ENCODE data around the gene ETV6. TPM values are rescaled to one million over a fixed set of nuclear protein-coding genes. Genes with fewer than 3 reads are reported as not detected.

The ETV6 gene
- total RNA-seq, 1 experiment from 2014 or later: 89.1 TPM

GRCh38 chr12:11927286-11927935 is 277.9 kb downstream of the ETV6 start:
- Mint-ChIP-seq H3K27ac (ENCODE audit: unreplicated experiment) (no peak overlapping the region), H3K9me3 (ENCODE audit: low read depth, unreplicated experiment) (no peaks in the 10 kb centered on the region), H3K36me3 (ENCODE audit: insufficient read depth, unreplicated experiment) (peaks cover 6% of the 10 kb centered on the region), H3K27me3 (ENCODE audit: unreplicated experiment) (no peaks in the 10 kb centered on the region), H3K4me3 (ENCODE audit: low read depth, unreplicated experiment) (no peak overlapping the region), H3K4me1 (ENCODE audit: low read depth, unreplicated experiment) (peaks cover 10% of the 10 kb centered on the region)
- no peak for DNase-seq
- BruUV-seq (replicated peaks): no TSS peak
- CTCF ChIA-PET: no interaction called here
- TF ChIP-seq CTCF (IDR thresholded peaks at IDR 0.05; ENCODE audit: unreplicated experiment): no peak
- intact Hi-C loops (cut with micrococcal nuclease; ENCODE audit: unreplicated experiment): no loop called here

GRCh38 chr12:11929714-11930113 is 280.2 kb downstream of the ETV6 start:
- CTCF ChIA-PET: no interaction called here
- intact Hi-C loops (cut with micrococcal nuclease; ENCODE audit: unreplicated experiment): no loop called here
- H3K36me3 Mint-ChIP-seq (ENCODE audit: insufficient read depth, unreplicated experiment): peaks cover 6% of the 10 kb centered on the region

GRCh38 chr12:11939223-11939622 is 289.7 kb downstream of the ETV6 start:
- intact Hi-C loops (cut with micrococcal nuclease; ENCODE audit: unreplicated experiment): no loop called here
- CTCF ChIA-PET: no interaction called here
- no peaks in the 10 kb centered on the region for H3K36me3 Mint-ChIP-seq (ENCODE audit: insufficient read depth, unreplicated experiment)
- H3K9me3 Mint-ChIP-seq (ENCODE audit: low read depth, unreplicated experiment): no peaks in the 10 kb centered on the region
- no peak overlapping the region for H3K4me3 Mint-ChIP-seq (ENCODE audit: low read depth, unreplicated experiment)
- no peak for DNase-seq
- H3K27me3 Mint-ChIP-seq (ENCODE audit: unreplicated experiment): no peaks in the 10 kb centered on the region
- no TSS peak for BruUV-seq (replicated peaks)
- no peaks in the 10 kb centered on the region for H3K4me1 Mint-ChIP-seq (ENCODE audit: low read depth, unreplicated experiment)
- TF ChIP-seq CTCF (IDR thresholded peaks at IDR 0.05; ENCODE audit: unreplicated experiment): no peak
- no peak overlapping the region for H3K27ac Mint-ChIP-seq (ENCODE audit: unreplicated experiment)

More at GRCh38 chr12:11929714-11930113, 280.2 kb downstream of the ETV6 start:
- BruUV-seq (replicated peaks): no TSS peak
- H3K4me1 Mint-ChIP-seq (ENCODE audit: low read depth, unreplicated experiment): no peaks in the 10 kb centered on the region
- no peak for DNase-seq
- no peaks in the 10 kb centered on the region for H3K27me3 Mint-ChIP-seq (ENCODE audit: unreplicated experiment)
- no peak overlapping the region for H3K27ac Mint-ChIP-seq (ENCODE audit: unreplicated experiment)
- H3K4me3 Mint-ChIP-seq (ENCODE audit: low read depth, unreplicated experiment): no peak overlapping the region
- no peaks in the 10 kb centered on the region for H3K9me3 Mint-ChIP-seq (ENCODE audit: low read depth, unreplicated experiment)
- no peak for TF ChIP-seq CTCF (IDR thresholded peaks at IDR 0.05; ENCODE audit: unreplicated experiment)

GRCh38 chr12:11941606-11942337 is 292.3 kb downstream of the ETV6 start:
- Mint-ChIP-seq H3K4me1 (ENCODE audit: low read depth, unreplicated experiment) (no peaks in the 10 kb centered on the region), H3K36me3 (ENCODE audit: insufficient read depth, unreplicated experiment) (no peaks in the 10 kb centered on the region), H3K9me3 (ENCODE audit: low read depth, unreplicated experiment) (no peaks in the 10 kb centered on the region), H3K27ac (ENCODE audit: unreplicated experiment) (no peak overlapping the region), H3K27me3 (ENCODE audit: unreplicated experiment) (no peaks in the 10 kb centered on the region), H3K4me3 (ENCODE audit: low read depth, unreplicated experiment) (no peak overlapping the region)
- CTCF ChIA-PET: interaction anchor here (1.1 to 1.3 kb wide), 2 partner anchors 9 to 91 kb away, joined by 3 to 6 read pairs; no protein-coding TSS in a partner anchor
- intact Hi-C loops (cut with micrococcal nuclease; ENCODE audit: unreplicated experiment): no loop called here
- peak; percentile 32 for DNase-seq
- TF ChIP-seq CTCF (IDR thresholded peaks at IDR 0.05; ENCODE audit: unreplicated experiment): no peak
- BruUV-seq (replicated peaks): no TSS peak

All from Calu3 (cell line).